Activated naive CD8-positive, alpha-beta T cell treated with anti-CD3 and anti-CD28 coated beads, Interleukin-2, amount 10 ng/mL, durations not matched to agents 7 days and 5 days (primary cell): ENCODE data around the gene TRAF4. TPM values are rescaled to one million over a fixed set of nuclear protein-coding genes. Genes with fewer than 3 reads are reported as not detected.
"Not testable (repeated sequence)": the region's sequence is repeated elsewhere in the genome, so short reads cannot be mapped to it uniquely, and the experiment has no call there.

Experiments used
- ATAC-seq: fragments of 150-1000 bp; cut with Tn5 transposase; one replicate; pipeline ENCODE4 v1.10.0; 2021; ENCODE audit warnings: low read depth, moderate library complexity
- POLR2A ChIA-PET: fragments of 350-600 bp; sonication (Branson Sonifier 250); formaldehyde crosslinking; loops from one replicate; lab custom pipeline; 2021; ENCODE audit warnings: antibody characterized with exemption; lab: Charles Lee
- DNase-seq: peaks from one replicate; pipeline ENCODE4 v3.0.0; 2021
- H3K27ac Mint-ChIP-seq: one replicate; pipeline ENCODE4 v1.8.0; 2022; ENCODE audit warnings: mild to moderate bottlenecking, mixed read lengths
- H3K27me3 Mint-ChIP-seq: one replicate; pipeline ENCODE4 v1.8.0; 2022; ENCODE audit warnings: mild to moderate bottlenecking, moderate library complexity, mixed read lengths
- H3K36me3 Mint-ChIP-seq: one replicate; pipeline ENCODE4 v1.8.0; 2021; ENCODE audit warnings: mild to moderate bottlenecking, mixed read lengths
- H3K4me1 Mint-ChIP-seq: one replicate; pipeline ENCODE4 v1.8.0; 2021; ENCODE audit warnings: mixed read lengths
- H3K4me3 Mint-ChIP-seq: one replicate; pipeline ENCODE4 v1.8.0; 2022; ENCODE audit warnings: mild to moderate bottlenecking, moderate library complexity, mixed read lengths
- H3K9me3 Mint-ChIP-seq: one replicate; pipeline ENCODE4 v1.8.0; 2021; ENCODE audit warnings: mixed read lengths
- total RNA-seq, 2 experiments: library from RNA; stranded (reverse); gene quantifications; one replicate each; pipeline ENCODE4 v1.2.3, GENCODE V29; 2021

TRAF4 gene
- total RNA-seq, 2 experiments from 2014 or later: 48.1 to 55.3 TPM

DNA sequence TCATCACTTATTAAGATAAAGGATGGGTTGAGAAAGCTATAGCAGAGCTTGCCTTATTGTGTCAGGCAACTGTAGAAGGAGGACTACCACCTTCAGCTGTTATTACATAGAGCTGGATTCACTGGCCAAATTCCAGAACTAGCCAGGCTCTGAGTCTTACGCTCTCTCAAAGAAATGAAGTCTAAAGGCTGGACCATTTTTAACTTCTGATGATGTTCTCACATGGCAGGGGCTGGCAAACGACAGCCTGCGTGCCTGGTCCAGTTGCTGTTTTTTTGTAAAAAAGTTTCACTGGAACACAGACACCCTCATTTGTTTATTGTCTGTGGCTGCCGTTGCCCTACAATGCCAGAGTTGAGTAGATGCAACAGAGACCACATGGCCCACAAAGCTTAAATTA is 21.2 kb downstream of the TRAF4 start:
- Mint-ChIP-seq H3K4me3 (no peak overlapping the region), H3K36me3 (peaks cover 2% of the 10 kb centered on the region), H3K27me3 (no peaks in the 10 kb centered on the region), H3K27ac (no peak overlapping the region), H3K4me1 (peaks cover 11% of the 10 kb centered on the region), H3K9me3 (no peaks in the 10 kb centered on the region)
- DNase-seq (no peak), ATAC-seq (no peak)
- POLR2A ChIA-PET: interaction anchor here (0.7 kb wide), 1 partner anchor 337 kb away, joined by 3 read pairs; no protein-coding TSS in a partner anchor

DNA sequence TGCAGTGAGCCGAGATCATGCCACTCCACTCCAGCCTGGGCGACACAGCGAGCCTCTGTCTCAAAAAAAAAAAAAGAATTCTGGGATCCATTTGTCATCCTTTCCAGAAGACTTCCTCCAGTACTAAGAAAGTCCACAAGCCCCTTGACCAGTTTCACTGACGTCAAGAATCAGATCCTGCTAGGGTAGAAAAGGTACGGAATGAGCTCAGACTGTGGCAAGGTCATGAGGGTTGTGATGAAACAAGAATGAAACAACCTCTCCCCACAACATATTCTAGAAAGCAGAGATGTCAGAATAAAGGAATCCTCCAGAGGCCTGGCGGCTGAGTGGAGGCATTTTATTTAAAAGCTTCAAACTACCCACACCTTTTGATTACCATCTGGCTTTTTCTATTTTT is 29.9 kb downstream of the TRAF4 start:
- H3K27me3 Mint-ChIP-seq: no peaks in the 10 kb centered on the region
- H3K4me3 Mint-ChIP-seq: no peak overlapping the region
- no peak for DNase-seq
- H3K9me3 Mint-ChIP-seq: no peaks in the 10 kb centered on the region
- ATAC-seq: no peak
- POLR2A ChIA-PET: interaction anchor here (0.6 kb wide), 1 partner anchor 174 kb away, joined by 3 read pairs; no protein-coding TSS in a partner anchor
- peaks cover 21% of the 10 kb centered on the region for H3K4me1 Mint-ChIP-seq
- H3K36me3 Mint-ChIP-seq: peaks cover 5% of the 10 kb centered on the region
- H3K27ac Mint-ChIP-seq: no peak overlapping the region

DNA sequence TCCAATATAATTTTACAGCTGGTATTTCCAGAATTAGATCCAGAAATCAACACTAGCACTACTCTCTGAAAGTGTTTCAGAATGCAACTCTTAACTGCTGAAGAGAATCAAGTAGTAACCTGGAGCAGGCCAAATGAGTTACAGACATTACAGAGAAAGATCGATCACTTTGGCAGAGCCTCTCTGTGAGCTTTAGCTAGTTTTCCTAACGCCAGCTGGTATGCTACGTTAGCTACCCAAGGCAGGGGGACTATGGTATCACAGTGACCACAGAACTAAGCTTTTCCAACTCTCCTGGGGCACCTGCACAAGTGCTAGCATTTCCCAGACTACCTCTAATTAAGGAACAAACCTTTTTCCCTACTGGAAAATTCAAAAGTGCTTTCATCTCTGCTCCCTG is 30.4 kb downstream of the TRAF4 start:
- Mint-ChIP-seq H3K36me3 (peaks cover 9% of the 10 kb centered on the region), H3K27ac (no peak overlapping the region), H3K9me3 (no peaks in the 10 kb centered on the region), H3K4me1 (peaks cover 25% of the 10 kb centered on the region), H3K27me3 (no peaks in the 10 kb centered on the region), H3K4me3 (no peak overlapping the region)
- POLR2A ChIA-PET: interaction anchor here (0.6 to 0.7 kb wide), 2 partner anchors 20 to 174 kb away, joined by 3 read pairs; no protein-coding TSS in a partner anchor
- ATAC-seq (no peak), DNase-seq (no peak)

DNA sequence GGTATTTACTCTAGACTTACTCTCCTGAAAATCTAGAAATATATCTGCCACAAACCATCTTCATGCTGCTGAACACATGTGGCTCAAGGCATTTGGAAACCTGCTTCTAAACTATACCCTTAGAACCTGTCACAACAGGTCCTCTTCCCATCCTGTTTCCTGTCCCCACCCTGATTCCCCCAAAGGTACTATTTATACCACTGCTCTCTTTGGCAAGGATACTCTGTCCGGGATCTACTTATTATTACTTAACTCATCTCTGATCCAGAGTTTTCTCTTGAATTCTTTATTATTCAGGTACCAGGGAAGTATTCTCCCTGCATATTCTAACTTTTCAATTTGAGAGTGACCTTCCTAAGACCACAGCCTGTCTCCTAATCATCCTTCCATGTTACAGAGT is 33.4 kb downstream of the TRAF4 start:
- H3K4me3 Mint-ChIP-seq: no peak overlapping the region
- no peak for DNase-seq
- H3K27me3 Mint-ChIP-seq: no peaks in the 10 kb centered on the region
- POLR2A ChIA-PET: interaction anchor here (0.6 kb wide), 1 partner anchor 10 kb away, joined by 3 read pairs; no protein-coding TSS in a partner anchor
- H3K27ac Mint-ChIP-seq: peak overlapping the region; percentile 6
- peaks cover 11% of the 10 kb centered on the region for H3K36me3 Mint-ChIP-seq
- H3K4me1 Mint-ChIP-seq: peaks cover 28% of the 10 kb centered on the region
- ATAC-seq: no peak
- no peaks in the 10 kb centered on the region for H3K9me3 Mint-ChIP-seq

DNA sequence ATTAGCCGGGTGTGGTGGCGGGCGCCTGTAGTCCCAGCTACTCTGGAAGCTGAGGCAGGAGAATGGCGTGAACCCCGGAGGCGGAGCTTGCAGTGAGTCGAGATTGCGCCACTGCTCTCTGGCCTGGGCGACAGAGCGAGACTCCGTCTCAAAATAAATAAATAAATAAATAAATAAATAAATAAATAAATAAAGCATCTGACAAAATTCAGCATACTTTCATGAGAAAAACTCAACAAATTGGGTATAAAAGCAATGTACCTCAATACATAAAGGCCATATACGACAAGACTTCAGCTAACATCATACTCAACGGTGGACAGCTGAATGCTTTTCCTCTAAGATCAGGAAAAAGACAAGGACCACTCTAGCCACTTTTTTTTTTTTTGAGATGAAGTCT is 35.8 kb downstream of the TRAF4 start:
- H3K4me3 Mint-ChIP-seq, H3K27me3 Mint-ChIP-seq, POLR2A ChIA-PET, ATAC-seq, H3K36me3 Mint-ChIP-seq, DNase-seq, H3K27ac Mint-ChIP-seq, H3K9me3 Mint-ChIP-seq: not testable (repeated sequence)
- peaks cover 25% of the 10 kb centered on the region for H3K4me1 Mint-ChIP-seq

DNA sequence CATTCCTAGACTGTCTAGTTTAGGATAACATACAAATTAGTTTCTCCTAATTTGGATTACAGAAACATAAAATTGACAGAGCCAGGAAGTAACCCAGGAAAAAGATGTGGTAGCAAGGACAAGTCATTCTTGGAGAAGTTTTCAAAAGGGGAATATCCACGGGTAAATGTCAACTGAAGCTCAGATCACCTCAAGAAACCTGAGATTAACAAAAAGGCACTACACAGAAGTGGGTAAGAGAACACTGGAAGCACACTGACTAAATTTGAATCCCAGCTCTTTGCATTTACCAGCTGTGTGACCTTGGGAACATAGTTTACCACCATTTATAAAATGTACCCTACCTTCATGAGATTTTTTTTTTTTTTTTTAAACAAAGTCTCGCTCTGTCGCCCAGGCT is 39.4 kb downstream of the TRAF4 start:
- DNase-seq: no peak
- Mint-ChIP-seq H3K36me3 (peaks cover 7% of the 10 kb centered on the region), H3K27ac (no peak overlapping the region), H3K4me1 (peaks cover 12% of the 10 kb centered on the region), H3K9me3 (no peaks in the 10 kb centered on the region), H3K27me3 (no peaks in the 10 kb centered on the region), H3K4me3 (no peak overlapping the region)
- no peak for ATAC-seq
- POLR2A ChIA-PET: no interaction called here

DNA sequence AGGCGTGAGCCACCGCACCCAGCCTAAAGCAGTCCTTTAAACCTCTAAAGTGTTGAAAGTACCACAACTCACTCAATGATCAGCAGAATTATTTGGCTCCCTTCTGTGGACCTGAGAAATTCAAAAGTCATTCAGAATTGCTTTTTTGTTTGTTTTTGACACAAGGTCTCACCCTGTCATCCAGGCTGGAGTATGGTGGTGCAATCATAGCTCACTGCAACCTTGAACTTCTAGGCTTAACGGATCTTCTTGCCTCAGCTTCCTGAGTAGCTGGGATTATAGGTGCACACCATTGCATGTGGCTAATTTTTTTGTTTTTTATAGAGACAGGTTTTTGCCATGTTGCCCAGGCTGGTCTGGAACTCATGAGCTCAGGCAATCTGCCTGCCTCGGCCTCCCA is 44.3 kb downstream of the TRAF4 start:
- H3K27me3 Mint-ChIP-seq: no peaks in the 10 kb centered on the region
- H3K27ac Mint-ChIP-seq: no peak overlapping the region
- DNase-seq (no peak), ATAC-seq (no peak)
- POLR2A ChIA-PET: interaction anchor here (0.6 kb wide), 1 partner anchor 55 kb away, joined by 5 read pairs; no protein-coding TSS in a partner anchor
- no peaks in the 10 kb centered on the region for H3K9me3 Mint-ChIP-seq
- no peak overlapping the region for H3K4me3 Mint-ChIP-seq
- peaks cover 4% of the 10 kb centered on the region for H3K36me3 Mint-ChIP-seq
- peaks cover 6% of the 10 kb centered on the region for H3K4me1 Mint-ChIP-seq

DNA sequence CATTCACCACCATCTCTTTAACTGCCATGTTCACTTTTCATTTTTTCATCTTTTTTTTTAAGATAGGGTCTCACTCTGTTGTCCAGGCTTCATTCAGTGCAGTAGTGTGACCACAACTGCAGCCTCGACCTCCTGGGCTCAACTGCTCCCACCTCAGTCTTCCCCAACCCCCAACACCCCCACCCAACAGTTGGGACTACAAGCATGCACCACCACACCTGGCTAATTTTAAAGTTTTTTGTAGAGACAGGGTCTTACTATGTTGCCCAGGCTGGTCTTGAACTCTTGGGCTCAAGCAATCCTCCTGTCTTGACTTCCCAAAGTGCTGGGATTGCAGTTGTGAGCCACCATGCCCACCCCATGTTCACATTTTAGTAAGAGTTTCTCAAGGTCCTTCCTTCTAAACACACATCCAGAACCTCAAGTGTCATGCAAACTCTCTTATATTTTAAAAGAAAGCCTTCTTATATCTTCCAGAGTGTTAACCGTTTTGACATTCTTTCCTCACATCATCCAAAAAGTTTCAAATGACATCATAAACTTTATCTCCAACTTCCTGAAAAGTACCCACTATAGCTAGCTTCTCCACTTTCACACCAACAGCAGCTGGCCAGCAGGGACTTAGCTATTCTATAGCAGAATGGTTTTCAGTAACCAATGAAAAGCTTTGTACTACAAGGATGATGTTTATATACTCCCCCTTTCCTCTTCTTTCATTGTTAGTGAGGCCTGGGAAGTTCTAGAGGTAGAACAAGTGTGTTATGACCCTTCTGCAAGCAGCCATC is 49.3 kb downstream of the TRAF4 start:
- DNase-seq: no peak
- Mint-ChIP-seq H3K4me3 (no peak overlapping the region), H3K27me3 (no peaks in the 10 kb centered on the region), H3K9me3 (no peaks in the 10 kb centered on the region), H3K36me3 (peaks cover 7% of the 10 kb centered on the region), H3K4me1 (peaks cover 7% of the 10 kb centered on the region), H3K27ac (no peak overlapping the region)
- no peak for ATAC-seq
- POLR2A ChIA-PET: no interaction called here

DNA sequence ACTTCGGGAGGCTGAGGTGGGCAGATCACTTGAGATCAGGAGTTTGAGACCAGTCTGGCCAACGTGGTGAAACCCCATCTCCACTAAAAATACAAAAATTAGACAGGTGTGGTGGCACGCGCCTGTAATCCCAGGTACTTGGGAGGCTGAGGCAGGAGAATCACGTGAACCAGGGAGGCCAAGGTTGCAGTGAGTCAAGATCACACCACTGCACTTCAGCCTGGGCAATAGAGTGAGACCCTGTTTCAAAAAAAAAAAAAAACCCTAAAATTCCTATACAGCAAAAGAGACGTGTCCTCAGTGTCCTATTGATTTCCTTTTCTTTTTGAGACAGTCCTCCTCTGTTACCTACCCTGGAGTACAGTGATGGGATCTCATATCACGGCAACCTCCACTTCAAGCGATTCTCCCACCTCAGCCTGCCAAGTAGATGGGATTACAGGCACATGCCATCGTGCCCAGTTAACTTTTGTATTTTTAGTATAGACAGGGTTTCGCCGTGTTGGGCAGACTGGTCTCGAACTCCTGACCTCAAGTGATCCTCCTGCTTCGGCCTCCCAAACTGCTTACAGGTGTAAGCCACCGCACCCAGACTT is 51.1 kb downstream of the TRAF4 start:
- H3K4me3 Mint-ChIP-seq, H3K4me1 Mint-ChIP-seq, ATAC-seq, H3K36me3 Mint-ChIP-seq, H3K27ac Mint-ChIP-seq, H3K9me3 Mint-ChIP-seq, POLR2A ChIA-PET, DNase-seq, H3K27me3 Mint-ChIP-seq: not testable (repeated sequence)

DNA sequence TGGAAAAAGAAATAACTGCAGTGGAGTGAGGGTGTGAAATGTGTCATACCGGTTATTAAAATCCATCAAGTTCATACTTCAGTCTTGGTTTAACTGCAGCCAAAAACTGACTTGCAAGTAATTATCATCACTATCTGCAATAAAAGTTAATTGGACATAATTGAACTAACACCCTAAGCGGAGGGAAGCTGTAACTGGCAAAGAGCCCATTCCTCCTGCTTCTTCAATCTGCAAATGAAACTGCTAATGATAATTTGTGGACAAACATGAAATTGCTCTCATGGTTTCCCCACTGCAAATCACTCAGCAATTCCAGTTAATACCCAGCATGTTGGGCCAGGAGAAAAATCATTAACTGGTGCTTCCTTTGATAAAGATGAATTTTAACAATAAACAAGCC is 52.3 kb downstream of the TRAF4 start:
- no peak overlapping the region for H3K27ac Mint-ChIP-seq
- peaks cover 3% of the 10 kb centered on the region for H3K4me1 Mint-ChIP-seq
- H3K36me3 Mint-ChIP-seq: peaks cover 3% of the 10 kb centered on the region
- POLR2A ChIA-PET: no interaction called here
- ATAC-seq (no peak), DNase-seq (no peak)
- no peaks in the 10 kb centered on the region for H3K9me3 Mint-ChIP-seq
- no peak overlapping the region for H3K4me3 Mint-ChIP-seq
- no peaks in the 10 kb centered on the region for H3K27me3 Mint-ChIP-seq

Other genes starting within 250 kb of the TRAF4 start
- not detected for gene FOXN1, start 237.7 kb upstream of the TRAF4 start, total RNA-seq
- 10 to 100 TPM; 54.9 to 57.8 TPM for gene UNC119, start 191.4 kb upstream of the TRAF4 start, total RNA-seq
- gene PIGS, start 172.5 kb upstream of the TRAF4 start, total RNA-seq: 10 to 100 TPM; 60.5 to 63.1 TPM
- 100 to 1,000 TPM; 142 to 154 TPM for gene ALDOC, start 167.1 kb upstream of the TRAF4 start, total RNA-seq
- 100 to 1,000 TPM; 109 to 118 TPM for gene SPAG5, start 145.0 kb upstream of the TRAF4 start, total RNA-seq
- gene RSKR, start 129.8 kb upstream of the TRAF4 start, total RNA-seq: 10 to 100 TPM; 20.7 to 24.9 TPM
- 100 to 1,000 TPM; 144 to 157 TPM for gene BLTP2, start 98.9 kb upstream of the TRAF4 start, total RNA-seq
- gene SDF2, start 82.1 kb upstream of the TRAF4 start, total RNA-seq: 10 to 100 TPM; 47.3 to 50.1 TPM
- gene SUPT6H, start 81.8 kb upstream of the TRAF4 start, total RNA-seq: 10 to 100 TPM; 81.4 to 87.1 TPM
- gene PROCA1, start 32.1 kb upstream of the TRAF4 start, total RNA-seq: 10 to 100 TPM; 12.0 to 12.1 TPM
- gene RAB34, start 26.1 kb upstream of the TRAF4 start, total RNA-seq: 1 to 10 TPM; 7.3 to 8.2 TPM
- gene RPL23A, start 24.0 kb upstream of the TRAF4 start, total RNA-seq: 1,000 to 10,000 TPM; 2,286 to 2,290 TPM
- gene TLCD1, start 17.8 kb upstream of the TRAF4 start, total RNA-seq: 1 to 10 TPM; 1.6 to 2.2 TPM
- 1 to 10 TPM; 7.1 to 8.9 TPM for gene NEK8, start 15.2 kb upstream of the TRAF4 start, total RNA-seq
- gene FAM222B, start 98.8 kb downstream of the TRAF4 start, total RNA-seq: 10 to 100 TPM; 17.0 to 21.2 TPM
- 10 to 100 TPM; 34.3 to 37.6 TPM for gene ERAL1, start 111.0 kb downstream of the TRAF4 start, total RNA-seq
- gene FLOT2, start 153.7 kb downstream of the TRAF4 start, total RNA-seq: 100 to 1,000 TPM; 195 to 216 TPM
- gene DHRS13, start 159.1 kb downstream of the TRAF4 start, total RNA-seq: 10 to 100 TPM; 31.6 to 32.0 TPM
- gene PHF12, start 207.5 kb downstream of the TRAF4 start, total RNA-seq: 10 to 100 TPM; 98.6 to 99.9 TPM